Sigmoid colon (tissue), 7 donors: ENCODE data around the gene NAGPA. TPM values are rescaled to one million over a fixed set of nuclear protein-coding genes. Genes with fewer than 3 reads are reported as not detected.

Source experiments
- DNase-seq: peaks from one replicate; pipeline ENCODE4 v3.0.0-alpha.2; 2019
- H3K27ac ChIP-seq, 4 donors: fragments of 200-600 bp; sonication (generic); one replicate each; pipeline ENCODE4 v1.5.1; 2016 to 2019; ENCODE audit warnings: mild to moderate bottlenecking in 1 of 4
- H3K27me3 ChIP-seq, 3 donors: fragments of 200-600 bp; sonication (generic); one replicate each; pipeline ENCODE4 v1.5.1; 2019; ENCODE audit warnings: mild to moderate bottlenecking in 1 of 3
- H3K36me3 ChIP-seq, 4 donors: fragments of 200-600 bp; sonication (generic); one replicate each; pipeline ENCODE4 v1.5.1; 2016 to 2019
- H3K4me1 ChIP-seq, 4 donors: fragments of 200-600 bp; sonication (generic); one replicate each; pipeline ENCODE4 v1.5.1; 2017 to 2019
- H3K4me3 ChIP-seq, 4 donors: fragments of 200-600 bp; sonication (generic); one replicate each; pipeline ENCODE4 v1.5.1; 2017 to 2019; ENCODE audit warnings: mild to moderate bottlenecking in 2 of 4, moderate library complexity in 1 of 4
- H3K9me3 ChIP-seq, 4 donors: fragments of 200-600 bp in 3 of 4; sonication (generic) in 3 of 4; one replicate each; pipeline versions ENCODE4 v1.5.1 to v1.6.1; 2013 to 2019
- CTCF ChIP-seq, 4 experiments: fragments of 450-650 bp in 3 of 4; fragments of 200-600 bp in 1 of 4; IDR thresholded peaks; one replicate each; pipeline ENCODE4 v1.5.1; 2016 to 2019; ENCODE audit warnings: antibody characterized with exemption in 4 of 4, mild to moderate bottlenecking in 3 of 4, moderate library complexity in 2 of 4
- EP300 ChIP-seq, 4 donors: sonication (generic); formaldehyde crosslinking; IDR thresholded peaks; one replicate each; pipeline ENCODE4 v1.6.1; 2017; ENCODE audit warnings: antibody characterized with exemption in 4 of 4
- POLR2A ChIP-seq, 2 donors: fragments of 450-650 bp; IDR thresholded peaks; one replicate each; pipeline ENCODE4 v1.6.1; 2016; ENCODE audit warnings: antibody characterized with exemption in 2 of 2, mild to moderate bottlenecking in 2 of 2, moderate library complexity in 2 of 2
- POLR2AphosphoS5 ChIP-seq, 4 donors: sonication (generic); formaldehyde crosslinking; IDR thresholded peaks; one replicate each; pipeline ENCODE4 v1.6.1; 2017; ENCODE audit warnings: antibody characterized with exemption in 4 of 4
- WGBS, 2 donors: extraction: QIAGEN DNeasy Blood & Tissue Kit; methylation state at CpG; one replicate each; pipeline ENCODE4 v1.1.7; 2013; 5-methylcytosine and 5-hydroxymethylcytosine counted together
- intact Hi-C: fragments of 100-400 bp; cut with DNase I; formaldehyde crosslinking; loops from one replicate; pipeline ENCODE4 v1.15.1; 2023
- polyA plus RNA-seq, 3 donors: library from polyadenylated mRNA; stranded (reverse); fragments of 200-250 nt; gene quantifications; one replicate each; pipeline ENCODE4 v1.2.3, GENCODE V29; 2013
- total RNA-seq, 4 donors: library from RNA; depleted of rRNA; stranded (reverse); fragments of >200 nt; gene quantifications; one replicate each; pipeline ENCODE4 v1.1.0, GENCODE V29; 2016
- donor health status: healthy with polysubstance abuse.
- donor health status: Bipolar disorder and iron deficiency.
- donor health status: healthy.

Gene NAGPA
- total and polyA plus RNA-seq, 7 donors: 10.8 to 30.7 (median 16.4) TPM

- intact Hi-C loops: no loop called here
- H3K4me3 ChIP-seq: no peak overlapping the region
- H3K4me1 ChIP-seq: no peaks in the 10 kb centered on the region
- H3K27me3 ChIP-seq: no peaks in the 10 kb centered on the region
- 91 to 94% methylated on average over 19 of the region's 19 CpGs for WGBS, 2 donors
- no peak for DNase-seq
- no peaks in the 10 kb centered on the region for H3K36me3 ChIP-seq
- H3K9me3 ChIP-seq: no peaks in the 10 kb centered on the region
- H3K27ac ChIP-seq: no peak overlapping the region
- TF ChIP-seq POLR2A (IDR thresholded peaks at IDR 0.05) (no peak), CTCF (IDR thresholded peaks at IDR 0.05) (no peak), EP300 (IDR thresholded peaks at IDR 0.05) (no peak), POLR2AphosphoS5 (IDR thresholded peaks at IDR 0.05) (no peak)
Measured at GRCh38 chr16:5000573-5001001, 33.1 kb downstream of the NAGPA start.

GRCh38 chr16:4994719-4995434 is 38.9 kb downstream of the NAGPA start:
- H3K4me3 ChIP-seq: no peak overlapping the region
- no peak overlapping the region for H3K27ac ChIP-seq
- H3K9me3 ChIP-seq: no peaks in the 10 kb centered on the region
- WGBS, 2 donors: 77 to 79% methylated on average over 17 to 18 of the region's 18 CpGs
- intact Hi-C loops: no loop called here
- no peak for DNase-seq
- H3K27me3 ChIP-seq: peaks cover 0 to 19% (median 5%) of the 10 kb centered on the region in 3 donors
- no peaks in the 10 kb centered on the region for H3K4me1 ChIP-seq
- no peaks in the 10 kb centered on the region for H3K36me3 ChIP-seq
- TF ChIP-seq POLR2A (IDR thresholded peaks at IDR 0.05) (no peak), CTCF (IDR thresholded peaks at IDR 0.05) (no peak), POLR2AphosphoS5 (IDR thresholded peaks at IDR 0.05) (no peak), EP300 (IDR thresholded peaks at IDR 0.05) (no peak)

DNA sequence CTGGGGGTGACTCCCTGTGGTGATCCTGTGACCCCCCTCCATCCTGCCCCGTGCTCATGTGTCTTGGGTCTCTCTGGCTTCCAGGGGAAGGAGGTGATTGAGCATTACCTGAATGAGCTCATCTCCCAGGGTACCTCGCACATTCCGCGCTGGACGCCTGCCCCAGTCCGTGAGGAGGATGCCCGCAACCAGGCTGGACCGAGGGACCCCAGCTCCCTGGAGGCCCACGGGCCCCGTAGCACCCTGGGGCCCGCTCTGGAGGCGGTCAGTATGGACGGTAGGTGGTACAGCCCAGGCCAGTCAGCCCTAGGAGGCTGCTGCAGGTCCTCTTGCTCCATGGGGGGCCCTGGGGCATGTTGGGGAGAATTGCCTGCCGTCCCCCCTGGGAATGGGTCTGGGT is 42.0 kb downstream of the NAGPA start:
- intact Hi-C loops: no loop called here
- no peak overlapping the region for H3K4me3 ChIP-seq
- no peak for DNase-seq
- peaks cover 0 to 6% (median 6%) of the 10 kb centered on the region in 4 donors for H3K4me1 ChIP-seq
- WGBS, 2 donors: 92 to 95% methylated on average over 14 of the region's 14 CpGs
- H3K9me3 ChIP-seq: no peaks in the 10 kb centered on the region
- no peak overlapping the region for H3K27ac ChIP-seq
- H3K27me3 ChIP-seq: peaks cover 18 to 50% (median 30%) of the 10 kb centered on the region in 3 donors
- TF ChIP-seq POLR2A (IDR thresholded peaks at IDR 0.05) (no peak), CTCF (IDR thresholded peaks at IDR 0.05) (no peak), POLR2AphosphoS5 (IDR thresholded peaks at IDR 0.05) (no peak), EP300 (IDR thresholded peaks at IDR 0.05) (no peak)
- no peaks in the 10 kb centered on the region for H3K36me3 ChIP-seq

GRCh38 chr16:4990415-4990814 is 43.3 kb downstream of the NAGPA start:
- DNase-seq: no peak
- 88 to 92% methylated on average over 8 of the region's 8 CpGs for WGBS, 2 donors
- H3K9me3 ChIP-seq: no peaks in the 10 kb centered on the region

More at GRCh38 chr16:4990415-4990814, 43.3 kb downstream of the NAGPA start:
- Histone ChIP-seq H3K36me3 (no peaks in the 10 kb centered on the region), H3K4me3 (no peak overlapping the region), H3K27ac (no peak overlapping the region), H3K27me3 (peaks cover 18 to 59% (median 30%) of the 10 kb centered on the region in 3 donors), H3K4me1 (peaks cover 0 to 6% (median 6%) of the 10 kb centered on the region in 4 donors)
- no peak for TF ChIP-seq POLR2A (IDR thresholded peaks at IDR 0.05)
- TF ChIP-seq CTCF (IDR thresholded peaks at IDR 0.05): no peak
- TF ChIP-seq POLR2AphosphoS5 (IDR thresholded peaks at IDR 0.05): no peak
- no peak for TF ChIP-seq EP300 (IDR thresholded peaks at IDR 0.05)
- intact Hi-C loops: no loop called here
